Sciatic nerve (tissue), 2 donors: ENCODE data around the gene NEK9. TPM values are rescaled to one million over a fixed set of nuclear protein-coding genes. Genes with fewer than 3 reads are reported as not detected.
"Not testable (repeated sequence)": the region's sequence is repeated elsewhere in the genome, so short reads cannot be mapped to it uniquely, and the experiment has no call there.

Experiments used
- ATAC-seq: fragments of 200-7000 bp; cut with Tn5 transposase; one replicate; pipeline ENCODE4 v1.9.1; 2020; ENCODE audit warnings: mild to moderate bottlenecking, moderate library complexity
- DNase-seq: peaks from one replicate; pipeline ENCODE4 v3.0.0-alpha.2; 2020; ENCODE audit warnings: low spot score
- intact Hi-C: fragments of 100-400 bp; cut with DNase I; formaldehyde crosslinking; loops from one replicate; pipeline ENCODE4 v1.14.2; 2022
- total RNA-seq: library from RNA; stranded (reverse); fragmentation: NEBNext Ultra II Directional; extraction: Animal tissue kit (Norgen Biotek cat#: 25700); gene quantifications from one replicate; pipeline ENCODE4 v1.2.1, GENCODE V29; 2021
- donor health status: DM: no; HTN: no; CAD: no.
- donor health status: DM: no; HTN: no; CAD: no.

Gene NEK9
- total RNA-seq, 1 donor from 2014 or later: 111 TPM

DNA sequence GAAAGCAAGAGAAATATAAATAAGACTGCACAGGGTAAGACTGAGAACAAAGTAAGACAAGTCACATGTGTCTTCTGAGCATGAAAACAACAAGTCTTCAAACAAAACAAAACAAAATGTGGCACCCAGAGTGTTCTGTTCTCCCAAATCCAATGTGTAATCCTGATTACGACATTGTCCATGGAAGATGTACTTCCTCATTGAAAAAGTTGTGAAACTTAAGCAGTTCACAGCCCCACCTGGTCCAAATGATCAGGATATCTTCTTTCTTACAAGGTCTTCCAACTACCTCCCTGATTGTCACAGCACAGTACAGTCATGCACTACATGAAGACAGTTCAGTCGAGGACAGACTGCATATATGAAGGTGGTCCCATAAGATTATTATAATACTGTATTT lies 23.3 kb upstream of the NEK9 start:
- no peak for DNase-seq
- ATAC-seq: peak; percentile 26
- intact Hi-C loops: no loop called here

DNA sequence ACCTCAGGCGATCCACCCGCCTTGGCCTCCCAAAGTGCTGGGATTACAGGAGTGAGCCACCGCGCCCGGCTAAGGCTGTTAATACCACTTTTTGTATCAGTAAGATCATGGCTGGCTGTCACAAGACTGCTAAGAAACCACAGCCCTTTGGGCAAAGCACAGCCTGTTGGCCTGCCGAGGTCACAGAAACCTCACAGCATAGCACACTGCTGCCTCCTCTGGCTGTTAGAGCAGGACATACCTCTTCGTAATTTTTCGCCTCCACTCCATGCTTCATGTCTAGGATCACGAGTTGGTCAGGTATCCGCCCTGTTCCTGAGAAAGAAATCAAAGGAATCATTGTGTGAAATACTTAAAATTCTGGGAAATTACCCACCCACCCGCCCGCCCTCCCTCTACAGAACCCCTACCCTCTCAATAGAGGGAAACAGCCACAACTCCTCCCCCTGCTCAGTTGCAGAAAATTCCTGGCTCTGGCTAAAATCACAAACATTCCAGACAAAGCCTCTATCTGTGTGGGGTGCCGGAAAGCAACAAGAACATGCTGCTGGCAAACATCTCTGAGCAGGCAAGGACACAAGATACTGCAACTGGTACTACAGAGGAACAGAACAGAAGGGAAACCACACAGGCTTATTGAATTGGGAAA lies 20.7 kb upstream of the NEK9 start:
- DNase-seq (peak; percentile 87), ATAC-seq (peak; percentile 95)
- intact Hi-C loops: no loop called here

DNA sequence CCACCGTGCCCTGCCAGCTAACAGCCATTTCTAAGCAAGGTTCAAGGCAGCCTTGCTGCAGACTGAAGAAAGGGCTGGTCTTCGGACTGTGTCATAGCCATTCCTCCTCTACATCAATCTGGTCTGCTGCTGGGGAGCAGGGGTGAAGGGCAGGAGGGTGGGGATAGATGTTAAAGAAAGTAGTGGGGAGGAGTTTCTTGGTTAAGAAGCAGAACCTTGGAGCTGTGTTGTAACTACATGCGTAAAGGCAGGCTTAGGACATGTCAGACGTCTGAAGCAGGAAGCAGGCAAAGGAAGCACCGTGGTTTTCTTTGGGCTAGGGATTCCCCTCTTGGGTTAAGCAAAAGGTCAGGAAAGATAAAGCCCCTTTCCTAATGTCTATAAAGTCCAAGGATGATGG lies 18.1 kb upstream of the NEK9 start:
- ATAC-seq: no peak
- DNase-seq: no peak
- intact Hi-C loops: no loop called here

DNA sequence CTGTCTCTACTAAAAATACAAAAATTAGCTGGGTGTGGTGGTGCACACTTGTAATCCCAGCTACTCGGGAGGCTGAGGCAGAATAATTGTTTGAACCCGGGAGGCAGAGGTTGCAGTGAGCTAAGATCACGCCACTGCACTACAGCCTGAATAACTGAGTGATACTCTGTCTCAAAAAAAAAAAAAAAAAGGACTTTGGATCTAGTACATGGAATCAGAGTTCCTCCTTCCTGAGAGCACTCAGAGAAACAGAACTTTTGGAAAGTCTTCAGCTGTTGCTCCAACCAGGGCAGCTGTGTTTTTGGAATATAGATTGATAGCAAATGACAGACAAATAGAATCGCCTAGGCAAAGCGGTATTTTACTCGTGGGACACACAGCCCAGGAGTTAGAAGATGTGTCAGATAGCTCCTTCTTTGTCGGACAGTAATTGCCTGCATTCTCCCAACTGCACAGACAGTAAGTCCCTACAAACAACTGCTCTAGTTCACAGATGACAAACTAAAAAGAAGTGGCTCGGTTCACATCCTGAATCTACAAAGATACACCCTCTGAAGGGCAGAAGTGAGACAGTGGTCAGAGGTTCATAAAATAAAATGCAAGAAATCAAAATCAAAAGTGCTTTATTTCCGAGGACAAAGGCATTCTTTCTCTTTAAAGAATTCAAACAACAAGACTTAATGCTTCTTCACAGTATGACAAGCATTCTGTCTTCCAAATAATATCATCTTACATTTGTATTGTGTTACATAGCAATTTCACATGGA lies 17.1 kb upstream of the NEK9 start:
- ATAC-seq: no peak
- DNase-seq: no peak
- intact Hi-C loops: no loop called here

DNA sequence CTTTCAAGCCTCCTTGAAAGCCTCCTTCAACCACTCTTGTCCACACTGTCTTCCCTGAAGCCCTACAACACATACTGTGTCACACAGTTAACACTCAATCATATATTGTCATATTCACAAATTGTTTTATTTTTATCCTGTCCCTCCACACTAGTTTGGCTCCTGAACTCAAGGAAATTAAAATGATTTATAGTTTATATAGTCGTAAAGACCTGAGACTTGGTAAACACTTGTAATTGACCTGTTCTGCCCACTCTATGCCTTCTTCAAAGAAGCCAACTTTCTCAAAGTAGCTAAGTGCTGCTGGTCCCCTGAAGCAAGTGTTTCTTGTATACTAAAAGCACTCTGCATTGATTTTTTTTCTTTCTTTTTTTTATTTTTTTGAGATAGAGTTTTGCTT lies 15.6 kb upstream of the NEK9 start:
- DNase-seq: no peak
- ATAC-seq: no peak
- intact Hi-C loops: no loop called here

DNA sequence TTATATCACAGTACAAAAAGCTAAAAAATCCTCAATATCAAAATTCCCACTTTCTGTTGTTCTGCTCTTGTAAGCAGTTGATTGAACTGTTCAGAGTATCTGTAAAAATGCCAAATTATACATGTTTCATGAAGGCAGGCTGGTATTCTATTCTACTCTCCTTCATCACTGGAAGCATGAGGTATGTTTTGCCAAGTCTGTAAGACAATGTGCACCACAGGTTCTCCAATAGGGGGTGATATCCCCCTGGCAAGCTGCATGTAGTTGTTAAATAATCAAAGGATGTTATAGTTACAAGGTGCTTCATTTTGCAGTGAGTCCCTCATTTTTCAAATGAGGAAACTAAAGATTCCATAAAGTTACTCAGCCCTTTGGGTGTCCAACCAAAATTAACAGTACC lies 15.1 kb upstream of the NEK9 start:
- ATAC-seq (no peak), DNase-seq (no peak)
- intact Hi-C loops: no loop called here

DNA sequence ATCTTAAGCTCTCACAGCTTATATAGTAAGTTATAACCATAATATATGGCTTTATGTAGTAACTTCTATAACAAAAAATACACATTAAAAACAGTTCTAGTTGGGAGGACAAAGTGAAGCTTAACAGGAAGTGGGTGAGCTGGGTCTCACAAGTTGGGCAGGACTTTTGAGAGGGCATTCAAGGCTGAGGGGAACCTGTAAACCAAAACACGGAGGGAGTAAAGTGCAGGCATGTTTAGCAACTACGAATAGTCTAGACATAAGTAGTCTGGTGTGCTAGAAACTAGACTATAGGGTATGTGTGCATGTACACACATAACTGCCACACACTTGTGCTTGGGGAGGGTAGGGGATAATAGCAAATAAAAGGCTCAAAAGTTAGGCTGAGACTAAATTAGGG lies 14.2 kb upstream of the NEK9 start:
- no peak for ATAC-seq
- intact Hi-C loops: no loop called here

DNA sequence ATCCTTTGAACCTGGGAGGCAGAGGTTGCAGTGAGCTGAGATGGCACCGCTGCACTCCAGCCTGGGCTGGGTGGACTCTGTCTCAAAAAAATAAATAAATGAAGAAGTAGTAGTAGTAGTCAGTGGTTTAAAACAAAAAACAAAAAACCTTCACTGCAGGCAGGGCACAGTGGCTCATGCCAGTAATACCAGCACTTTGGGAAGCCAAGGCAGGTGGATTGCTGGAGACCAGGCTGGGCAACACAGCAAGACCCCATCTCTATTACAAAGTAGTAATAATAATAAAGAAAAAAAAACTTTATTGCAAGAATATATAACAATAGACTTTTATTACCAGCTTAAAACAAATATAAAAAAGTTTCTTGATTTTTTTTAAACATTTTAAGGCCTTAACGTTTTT lies 13.8 kb upstream of the NEK9 start:
- DNase-seq: no peak
- intact Hi-C loops: no loop called here
- no peak for ATAC-seq

More for the DNA sequence above, 14.2 kb upstream of the NEK9 start:
- no peak for DNase-seq

DNA sequence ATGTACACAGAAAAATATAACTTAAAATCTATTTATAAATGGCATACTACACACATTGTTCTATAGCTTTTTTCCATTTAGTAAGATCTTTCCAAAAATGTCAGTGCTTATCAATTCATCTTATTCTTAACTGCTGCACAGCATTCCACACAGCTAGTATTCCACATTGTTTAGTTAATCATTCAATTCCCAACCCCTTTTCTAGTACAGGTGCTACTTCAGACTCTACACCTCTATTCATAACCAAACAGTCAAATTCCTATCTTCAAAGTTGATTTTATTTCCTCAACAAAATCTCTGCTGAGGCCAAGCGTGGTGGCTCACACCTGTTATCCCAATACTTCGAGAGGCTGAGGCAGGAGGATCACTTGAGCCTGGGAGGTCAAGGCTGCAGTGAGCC lies 12.3 kb upstream of the NEK9 start:
- intact Hi-C loops: no loop called here
- DNase-seq (no peak), ATAC-seq (no peak)

DNA sequence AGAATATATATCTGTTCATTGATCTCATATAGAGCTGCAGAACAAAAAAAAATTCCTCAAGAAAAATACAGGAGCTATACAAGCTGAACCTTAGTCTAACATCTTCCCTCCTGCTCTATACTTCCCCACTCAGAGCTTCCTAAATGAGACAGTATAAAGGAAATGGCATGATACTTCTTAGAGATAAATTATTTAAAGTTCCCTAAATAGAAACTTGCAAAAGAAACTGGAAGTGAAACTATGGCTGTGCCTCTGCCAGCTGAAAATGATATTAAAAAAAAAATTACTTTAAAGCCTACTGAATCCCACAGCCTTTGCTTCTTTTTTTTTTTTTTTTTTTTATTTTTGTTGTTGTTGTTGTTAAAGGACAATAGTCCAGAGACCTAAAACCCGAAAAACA lies 11.6 kb upstream of the NEK9 start:
- no peak for DNase-seq
- intact Hi-C loops: no loop called here
- ATAC-seq: peak; percentile 47

DNA sequence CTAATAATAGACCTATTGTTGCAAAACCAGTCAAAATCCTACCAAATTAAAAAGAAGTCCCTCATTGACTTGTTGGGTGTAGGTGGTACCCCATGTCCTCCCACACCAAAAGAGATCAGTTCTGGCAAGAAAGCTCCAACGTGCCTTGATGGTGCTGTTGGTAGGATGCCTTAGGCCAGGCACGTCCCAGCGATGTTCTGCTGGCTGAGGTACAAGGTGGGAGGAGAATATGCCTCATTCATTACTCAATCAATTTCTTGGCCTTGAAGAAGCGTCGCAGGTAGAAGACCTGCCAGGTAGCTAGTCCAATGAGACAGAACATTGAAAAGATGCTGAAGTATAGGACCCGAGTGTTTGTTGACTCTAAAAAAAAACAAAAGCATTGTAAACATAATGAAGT lies 7.8 kb upstream of the NEK9 start:
- DNase-seq (no peak), ATAC-seq (no peak)
- intact Hi-C loops: loop anchor here (5.0 kb wide), 1 partner anchor 168 kb away; no protein-coding TSS in a partner anchor

DNA sequence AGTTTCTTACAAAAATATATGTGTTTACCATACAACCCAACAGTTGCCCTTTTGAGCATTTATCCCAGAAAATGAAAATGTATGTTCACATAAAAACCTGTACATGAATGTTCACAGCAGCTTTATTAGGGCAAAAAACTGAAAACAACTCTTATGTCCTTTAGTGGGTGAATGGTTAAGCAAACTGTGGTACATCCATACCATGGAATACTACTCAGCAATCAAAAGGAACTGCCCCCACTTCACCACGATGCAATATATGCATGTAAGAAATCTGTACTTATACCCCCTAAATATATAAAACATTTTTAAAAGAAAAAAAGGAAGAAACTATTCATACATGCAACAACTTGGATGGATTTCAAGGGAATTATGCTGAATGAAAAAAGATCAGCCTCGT lies 6.7 kb upstream of the NEK9 start:
- DNase-seq: no peak
- ATAC-seq: no peak
- intact Hi-C loops: loop anchor here (5.0 kb wide), 1 partner anchor 169 kb away; no protein-coding TSS in a partner anchor

DNA sequence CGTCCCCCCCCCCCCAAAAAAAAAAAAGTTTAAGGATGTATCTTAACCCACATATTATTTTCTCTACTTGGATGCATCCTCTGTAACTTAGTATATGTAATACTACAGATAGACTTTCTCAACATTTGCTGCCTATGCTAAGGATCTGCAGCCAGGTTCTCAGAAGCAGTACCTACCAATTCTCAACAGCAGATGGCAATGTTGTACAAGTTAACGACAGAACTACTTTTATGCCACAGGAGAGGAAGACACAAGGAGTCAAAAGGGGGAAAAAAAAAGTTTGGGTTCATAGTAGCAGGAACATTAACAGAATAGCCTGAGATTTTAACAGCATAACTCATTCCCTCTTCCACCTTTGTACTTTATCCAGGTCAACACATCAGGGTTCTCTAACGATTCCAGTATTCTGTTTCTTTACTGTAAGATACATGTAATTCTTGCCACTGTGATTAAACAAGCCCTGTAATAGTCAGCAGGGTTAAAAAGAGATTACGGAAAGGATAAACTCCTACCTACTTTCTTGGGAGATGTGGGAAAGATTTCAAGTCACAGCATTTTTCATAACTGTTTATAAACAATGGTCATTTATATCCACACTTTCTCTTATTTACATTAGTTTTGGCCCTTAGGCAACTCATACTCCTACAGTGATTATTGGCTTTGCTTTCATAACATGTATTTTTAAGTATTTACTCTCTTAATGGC lies 5.7 kb upstream of the NEK9 start:
- intact Hi-C loops: loop anchor here (5.0 kb wide), 1 partner anchor 170 kb away; no protein-coding TSS in a partner anchor
- no peak for DNase-seq
- peak; percentile 85 for ATAC-seq

DNA sequence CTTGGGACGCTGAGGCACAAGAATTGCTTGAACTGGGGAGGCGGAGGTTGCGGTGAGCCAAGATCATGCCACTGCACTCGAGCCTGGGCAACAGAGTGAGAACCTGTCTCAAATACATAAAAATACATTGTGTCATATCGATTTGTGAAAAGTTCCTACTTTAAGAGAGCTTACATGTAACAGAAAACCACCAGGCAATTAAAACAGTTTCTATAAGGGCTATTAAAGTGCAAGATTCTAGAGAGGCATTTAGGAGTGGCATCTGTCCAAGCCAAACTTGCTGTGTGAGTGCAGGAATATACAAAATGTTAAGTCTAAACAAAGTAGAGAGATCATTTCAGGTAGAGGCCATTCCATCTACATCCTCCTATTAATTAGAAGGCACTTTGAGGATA lies 1.7 kb upstream of the NEK9 start:
- no peak for ATAC-seq
- DNase-seq: no peak
- intact Hi-C loops: no loop called here

DNA sequence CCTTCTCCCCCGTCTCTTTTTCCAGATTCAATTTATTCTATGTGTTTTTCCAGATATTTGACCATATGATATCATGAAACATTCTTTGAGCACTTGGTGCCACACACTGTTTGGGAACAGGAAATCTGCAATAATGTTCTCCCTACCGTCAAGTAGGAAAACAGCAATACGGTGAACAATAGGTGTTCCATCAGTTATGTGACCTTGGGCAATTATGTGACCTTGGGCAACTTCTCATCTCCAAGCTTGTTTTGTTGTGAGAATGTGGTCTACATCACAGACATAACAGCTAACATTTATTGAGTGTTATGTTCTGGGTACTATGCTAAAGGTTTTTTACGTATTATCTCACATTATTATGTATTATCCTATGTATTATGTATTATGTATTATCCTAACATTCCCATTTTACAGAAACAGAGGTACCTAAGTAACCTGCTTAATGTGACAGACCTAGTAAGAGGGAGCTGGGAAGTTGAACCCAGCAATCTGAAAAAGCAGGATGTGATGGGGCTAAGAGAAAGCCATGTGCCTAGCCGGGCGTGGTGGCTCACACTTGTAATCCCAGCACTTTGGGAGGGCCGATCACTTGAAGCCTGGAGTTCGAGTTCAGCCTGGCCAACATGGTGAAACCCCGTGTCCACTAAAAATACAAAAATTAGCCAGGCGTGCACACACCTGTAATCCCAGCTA lies 1.2 kb upstream of the NEK9 start:
- DNase-seq: no peak
- no peak for ATAC-seq
- intact Hi-C loops: no loop called here

DNA sequence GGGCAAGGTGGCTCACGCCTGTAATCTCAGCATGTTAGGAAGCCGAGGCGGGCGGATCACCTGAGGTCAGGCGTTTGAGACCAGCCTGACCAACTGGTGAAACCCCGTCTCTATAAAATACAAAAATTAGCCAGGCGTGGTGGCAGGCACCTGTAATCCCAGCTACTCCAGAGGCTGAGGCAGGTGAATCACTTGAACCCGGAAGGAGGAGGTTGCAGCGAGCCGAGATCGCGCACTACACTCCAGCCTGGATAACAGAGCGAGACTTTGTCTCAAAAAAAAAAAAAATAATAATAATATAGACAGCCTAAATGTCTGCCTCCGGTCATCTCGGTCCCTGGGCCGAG lies 599 bp upstream of the NEK9 start:
- ATAC-seq, DNase-seq, intact Hi-C loops: not testable (repeated sequence)

DNA sequence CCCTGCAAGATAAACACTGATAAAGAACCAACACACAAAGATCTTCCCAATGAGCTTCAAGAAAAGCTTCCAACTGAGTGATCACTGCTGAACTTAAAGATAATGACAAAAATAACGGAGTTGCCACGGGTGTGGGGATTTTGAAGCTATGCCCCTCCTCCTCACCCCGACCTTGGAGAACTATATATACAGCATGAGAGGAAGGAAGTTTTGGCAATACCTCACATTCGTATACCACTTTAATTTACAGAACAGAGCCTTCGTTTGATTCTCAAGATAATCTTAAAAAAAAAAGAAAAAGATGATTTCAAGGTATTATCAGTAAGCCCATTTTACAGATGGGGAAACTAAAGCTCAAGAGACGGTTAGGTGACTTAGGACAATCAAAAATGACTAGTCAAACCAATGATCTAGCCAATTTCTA lies 715 bp downstream of the NEK9 start:
- ATAC-seq: no peak
- DNase-seq: no peak
- intact Hi-C loops: no loop called here

DNA sequence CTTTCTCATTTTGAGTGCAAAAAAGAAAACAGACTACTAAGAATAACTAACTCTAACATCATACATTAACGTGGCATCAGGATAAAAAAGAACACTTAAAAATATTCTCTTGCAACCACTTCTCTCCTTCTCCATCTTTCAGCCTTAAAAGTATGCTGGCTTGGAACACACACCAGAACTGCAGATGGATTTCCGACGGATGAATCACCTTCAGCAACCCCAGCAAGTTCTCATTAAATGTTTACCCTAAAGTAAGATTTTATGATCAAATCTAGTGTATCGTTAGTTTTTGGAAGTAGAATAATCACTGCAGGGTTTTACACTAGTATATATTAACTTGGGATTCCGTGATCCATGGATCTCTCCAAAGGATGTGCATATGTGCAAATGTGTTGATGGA lies 1.2 kb downstream of the NEK9 start:
- DNase-seq (no peak), ATAC-seq (no peak)
- intact Hi-C loops: no loop called here

DNA sequence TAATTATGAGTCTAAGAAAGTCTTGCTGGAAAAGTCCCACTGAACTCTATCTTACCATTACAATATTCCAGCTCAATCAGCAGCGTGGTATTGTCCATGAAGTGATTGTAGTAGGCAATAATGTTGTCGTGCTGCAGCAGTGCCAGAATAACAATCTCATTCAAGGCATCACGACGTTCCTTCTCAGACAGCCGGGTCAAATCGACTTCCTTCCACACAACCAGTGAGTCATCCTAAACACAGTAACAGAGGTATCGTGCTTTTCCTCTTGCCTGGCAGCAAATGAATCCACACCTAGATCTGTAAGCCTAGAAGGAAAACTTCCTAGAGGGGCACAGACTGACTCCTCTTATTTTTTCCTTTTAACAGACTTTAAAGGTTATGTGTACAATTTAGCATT lies 2.9 kb downstream of the NEK9 start:
- intact Hi-C loops: no loop called here
- no peak for DNase-seq
- ATAC-seq: no peak

DNA sequence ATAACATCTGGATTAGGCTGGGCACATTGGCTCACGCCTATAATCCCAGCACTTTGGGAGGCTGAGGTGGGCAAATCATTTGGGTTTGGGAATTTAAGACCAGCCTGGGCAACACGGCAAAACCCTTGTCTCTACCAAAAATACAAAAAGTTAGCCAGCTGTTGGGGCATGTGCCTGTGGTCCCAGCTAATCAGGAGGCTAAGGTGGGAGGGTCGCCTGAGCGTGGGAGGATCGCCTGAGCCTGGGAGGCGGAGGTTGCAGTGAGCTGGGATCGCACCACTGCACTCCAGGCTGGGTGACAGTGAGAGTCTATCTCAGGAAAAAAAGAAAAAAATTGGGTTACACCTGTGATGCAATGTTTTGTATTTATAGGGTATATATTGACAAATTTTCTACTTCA lies 5.3 kb downstream of the NEK9 start:
- intact Hi-C loops: no loop called here
- no peak for DNase-seq
- ATAC-seq: no peak
